NT2/D1 (cell line): ENCODE measurements around the gene OSBP2.

Experiments
- SUZ12 ChIP-seq: IDR thresholded peaks from 2 replicates; pipeline ENCODE4 v1.6.1; 2011; ENCODE audit not compliant: insufficient read length, insufficient read depth; ENCODE audit errors: extremely low read depth
- YY1 ChIP-seq: IDR thresholded peaks from 2 replicates; pipeline ENCODE4 v1.6.1; 2011; ENCODE audit not compliant: insufficient read length, insufficient read depth

DNA sequence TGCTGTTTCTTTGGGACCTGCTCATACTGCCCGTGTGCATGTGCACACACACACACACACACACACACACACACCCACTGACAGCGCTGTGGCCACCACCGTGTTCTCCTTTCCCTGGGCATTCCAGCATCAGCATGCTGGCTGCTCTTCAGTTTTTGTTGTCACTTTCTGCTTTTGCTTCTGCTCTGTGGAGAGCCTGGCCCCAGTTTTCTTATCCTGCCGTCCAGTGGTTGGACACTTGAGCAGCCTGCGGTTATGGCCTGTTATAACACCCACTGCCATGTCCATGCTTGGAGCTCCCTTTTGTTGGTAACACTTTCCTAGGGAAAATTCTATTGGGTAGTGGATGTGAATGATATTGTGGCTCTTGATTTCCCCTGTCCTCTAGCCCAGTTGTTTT lies 83.6 kb downstream of the OSBP2 start:
- TF ChIP-seq SUZ12, result no peak
- TF ChIP-seq YY1, result no peak
